Activated naive CD8-positive, alpha-beta T cell treated with anti-CD3 and anti-CD28 coated beads for 36 hours (primary cell): ENCODE data around the gene LPP. TPM values are rescaled to one million over a fixed set of nuclear protein-coding genes. Genes with fewer than 3 reads are reported as not detected.

Experiments used
- DNase-seq: peaks from one replicate; pipeline ENCODE4 v3.0.0; 2021
- H3K27ac Mint-ChIP-seq: one replicate; pipeline ENCODE4 v1.8.0; 2022; ENCODE audit warnings: mild to moderate bottlenecking, moderate library complexity, mixed read lengths
- H3K27me3 Mint-ChIP-seq: one replicate; pipeline ENCODE4 v1.8.0; 2022; ENCODE audit warnings: mild to moderate bottlenecking, mixed read lengths
- H3K36me3 Mint-ChIP-seq: one replicate; pipeline ENCODE4 v1.8.0; 2021; ENCODE audit warnings: mild to moderate bottlenecking, mixed read lengths
- H3K4me1 Mint-ChIP-seq: one replicate; pipeline ENCODE4 v1.8.0; 2021; ENCODE audit warnings: mixed read lengths
- H3K4me3 Mint-ChIP-seq: one replicate; pipeline ENCODE4 v1.8.0; 2022; ENCODE audit warnings: mild to moderate bottlenecking, moderate library complexity, mixed read lengths
- H3K9me3 Mint-ChIP-seq: one replicate; pipeline ENCODE4 v1.8.0; 2022; ENCODE audit warnings: mixed read lengths
- total RNA-seq, 2 experiments: library from RNA; stranded (reverse); gene quantifications; one replicate each; pipeline ENCODE4 v1.2.3, GENCODE V29; 2021

The LPP gene
- total RNA-seq, 2 experiments from 2014 or later: 15.0 to 15.3 TPM

GRCh38 chr3:188526057-188526456 is 372.1 kb downstream of the LPP start:
- H3K9me3 Mint-ChIP-seq: no peaks in the 10 kb centered on the region
- no peak overlapping the region for H3K4me3 Mint-ChIP-seq
- H3K4me1 Mint-ChIP-seq: peaks cover 3% of the 10 kb centered on the region
- H3K36me3 Mint-ChIP-seq: peaks cover 26% of the 10 kb centered on the region
- no peaks in the 10 kb centered on the region for H3K27me3 Mint-ChIP-seq
- no peak for DNase-seq
- H3K27ac Mint-ChIP-seq: no peak overlapping the region

- H3K27me3 Mint-ChIP-seq: no peaks in the 10 kb centered on the region
- H3K36me3 Mint-ChIP-seq: peaks cover 26% of the 10 kb centered on the region
- H3K9me3 Mint-ChIP-seq: no peaks in the 10 kb centered on the region
- no peak for DNase-seq
- no peak overlapping the region for H3K4me3 Mint-ChIP-seq
- no peak overlapping the region for H3K27ac Mint-ChIP-seq
- H3K4me1 Mint-ChIP-seq: peaks cover 7% of the 10 kb centered on the region
These were observed 373.4 kb downstream of the LPP start for GRCh38 chr3:188527389-188527788.

DNA sequence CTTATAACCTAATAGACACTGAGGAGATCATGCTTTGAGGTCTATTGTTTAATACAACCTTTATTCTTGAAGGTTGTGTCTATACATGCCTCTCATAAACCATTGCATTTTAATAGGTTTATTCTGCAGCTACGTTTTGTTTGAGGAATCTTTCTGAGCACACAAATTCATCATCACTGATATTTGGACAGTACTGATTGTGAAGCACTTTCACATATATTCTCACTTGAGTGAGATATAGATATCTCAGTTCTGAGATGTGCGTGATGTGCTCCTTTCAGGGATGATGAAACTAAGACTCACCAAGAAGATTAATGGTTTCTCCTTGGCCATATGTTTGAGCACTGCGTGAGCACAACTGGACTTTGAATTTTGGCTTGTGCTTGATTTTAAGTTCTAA is 374.4 kb downstream of the LPP start:
- peaks cover 26% of the 10 kb centered on the region for H3K36me3 Mint-ChIP-seq
- peaks cover 10% of the 10 kb centered on the region for H3K4me1 Mint-ChIP-seq
- H3K9me3 Mint-ChIP-seq: no peaks in the 10 kb centered on the region
- H3K4me3 Mint-ChIP-seq: no peak overlapping the region
- DNase-seq: no peak
- H3K27me3 Mint-ChIP-seq: no peaks in the 10 kb centered on the region
- no peak overlapping the region for H3K27ac Mint-ChIP-seq

GRCh38 chr3:188529228-188529627 is 375.3 kb downstream of the LPP start:
- H3K4me3 Mint-ChIP-seq: no peak overlapping the region
- DNase-seq: no peak
- peaks cover 26% of the 10 kb centered on the region for H3K36me3 Mint-ChIP-seq
- H3K9me3 Mint-ChIP-seq: no peaks in the 10 kb centered on the region
- H3K27me3 Mint-ChIP-seq: no peaks in the 10 kb centered on the region
- no peak overlapping the region for H3K27ac Mint-ChIP-seq
- peaks cover 10% of the 10 kb centered on the region for H3K4me1 Mint-ChIP-seq

- Mint-ChIP-seq H3K4me1 (peaks cover 10% of the 10 kb centered on the region), H3K4me3 (no peak overlapping the region), H3K27ac (no peak overlapping the region), H3K9me3 (no peaks in the 10 kb centered on the region), H3K27me3 (no peaks in the 10 kb centered on the region), H3K36me3 (peaks cover 21% of the 10 kb centered on the region)
- DNase-seq: no peak
These were observed 376.3 kb downstream of the LPP start for GRCh38 chr3:188530226-188530625.

DNA sequence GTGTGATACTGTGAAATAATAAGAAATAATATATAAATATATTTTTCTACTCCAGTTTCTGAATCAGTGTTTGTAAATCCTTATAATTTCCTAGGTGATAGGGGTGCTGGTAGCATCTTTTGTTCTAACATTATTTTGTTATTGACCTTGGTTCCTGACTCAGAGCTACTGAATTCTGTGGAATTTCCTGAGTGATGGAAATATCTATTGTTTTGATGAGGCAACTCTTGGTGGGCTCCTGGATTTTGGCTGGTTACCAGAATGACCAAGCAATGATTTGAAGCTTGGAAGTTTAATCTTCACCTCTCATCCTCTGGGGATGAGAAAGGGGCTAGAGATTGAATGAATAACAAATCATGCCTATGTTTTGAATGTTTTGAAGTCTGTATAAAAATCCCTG is 377.3 kb downstream of the LPP start:
- H3K4me1 Mint-ChIP-seq: peaks cover 10% of the 10 kb centered on the region
- H3K27me3 Mint-ChIP-seq: no peaks in the 10 kb centered on the region
- DNase-seq: no peak
- H3K4me3 Mint-ChIP-seq: no peak overlapping the region
- H3K36me3 Mint-ChIP-seq: peaks cover 14% of the 10 kb centered on the region
- no peaks in the 10 kb centered on the region for H3K9me3 Mint-ChIP-seq
- H3K27ac Mint-ChIP-seq: no peak overlapping the region

DNA sequence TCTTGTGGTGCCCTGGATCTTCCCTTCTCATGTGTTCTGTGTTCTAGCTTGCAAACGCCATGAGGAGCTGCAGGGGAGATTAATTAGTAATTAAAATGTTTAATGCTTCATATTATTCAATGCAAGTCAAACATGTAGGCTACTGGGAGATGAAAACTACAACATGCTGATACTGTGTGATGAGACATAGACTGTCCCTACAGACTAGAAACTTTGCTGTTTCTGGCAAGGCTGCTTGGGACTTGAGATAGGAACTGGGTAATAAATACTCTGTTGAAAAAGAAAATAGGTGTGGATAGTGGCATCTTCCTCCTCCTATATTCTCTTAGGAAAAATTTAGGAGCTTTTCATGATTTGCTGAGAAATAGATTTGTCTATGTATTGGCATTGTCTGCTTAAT is 379.2 kb downstream of the LPP start:
- Mint-ChIP-seq H3K27me3 (no peaks in the 10 kb centered on the region), H3K4me1 (peaks cover 12% of the 10 kb centered on the region), H3K4me3 (no peak overlapping the region), H3K9me3 (no peaks in the 10 kb centered on the region), H3K27ac (no peak overlapping the region), H3K36me3 (peaks cover 10% of the 10 kb centered on the region)
- no peak for DNase-seq

DNA sequence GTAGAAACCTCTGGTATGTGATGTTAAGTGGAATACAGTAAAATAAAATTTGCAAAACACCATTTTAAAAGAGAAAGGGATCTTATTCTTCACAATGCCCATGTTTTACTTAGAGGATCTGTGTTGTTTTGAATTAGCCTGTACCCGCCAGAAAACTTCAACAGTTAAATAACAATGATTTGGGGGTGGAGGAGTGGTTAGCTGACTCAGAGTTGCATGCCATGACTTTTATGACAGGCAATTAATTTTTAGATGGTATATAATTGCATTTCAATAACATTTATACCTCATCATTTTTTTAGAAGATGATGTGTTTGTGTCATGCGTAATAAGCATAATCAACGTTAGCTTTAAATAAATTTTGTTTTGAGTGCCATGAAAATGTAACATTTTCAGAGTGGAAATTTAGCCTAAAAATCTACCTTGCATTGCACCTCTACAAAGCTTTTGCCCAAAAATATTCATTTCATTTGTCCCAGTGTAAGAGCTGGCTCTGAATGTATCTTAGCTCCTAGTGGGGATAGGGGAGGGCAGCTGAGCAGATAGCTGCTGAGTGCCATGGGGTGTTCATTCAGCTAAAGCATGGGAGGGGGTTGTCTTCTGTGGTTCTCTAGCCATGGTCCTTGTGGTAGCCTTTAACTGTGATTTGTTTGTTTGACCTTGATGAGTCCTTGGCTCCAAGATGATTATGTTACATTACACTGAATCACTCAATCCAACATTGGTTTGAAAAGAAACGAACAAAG is 379.8 kb downstream of the LPP start:
- Mint-ChIP-seq H3K27ac (no peak overlapping the region), H3K9me3 (no peaks in the 10 kb centered on the region), H3K36me3 (peaks cover 10% of the 10 kb centered on the region), H3K4me1 (peaks cover 12% of the 10 kb centered on the region), H3K27me3 (no peaks in the 10 kb centered on the region), H3K4me3 (no peak overlapping the region)
- no peak for DNase-seq

- H3K9me3 Mint-ChIP-seq: no peaks in the 10 kb centered on the region
- no peak overlapping the region for H3K27ac Mint-ChIP-seq
- no peaks in the 10 kb centered on the region for H3K27me3 Mint-ChIP-seq
- no peak for DNase-seq
- H3K4me3 Mint-ChIP-seq: no peak overlapping the region
- H3K4me1 Mint-ChIP-seq: peaks cover 12% of the 10 kb centered on the region
- H3K36me3 Mint-ChIP-seq: peaks cover 7% of the 10 kb centered on the region
These were observed 380.7 kb downstream of the LPP start for GRCh38 chr3:188534633-188535032.

DNA sequence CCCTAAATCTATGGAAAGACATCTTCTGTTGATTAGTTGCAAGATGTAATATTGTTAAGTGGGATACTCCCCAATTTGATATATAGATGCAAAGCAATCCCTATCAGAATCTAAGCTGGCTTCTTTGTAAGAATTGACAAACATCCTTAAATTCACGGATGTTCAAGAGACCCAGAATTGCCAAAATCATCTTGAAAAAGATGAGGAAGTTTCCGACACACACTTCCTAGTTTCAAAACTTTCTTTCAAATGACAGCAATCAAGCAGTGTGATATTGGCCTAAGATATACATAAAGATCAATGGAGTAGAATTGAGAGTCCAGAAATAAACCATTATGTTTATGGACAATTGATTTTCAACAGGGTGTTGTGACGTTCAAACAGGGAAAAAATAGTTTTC is 383.6 kb downstream of the LPP start:
- Mint-ChIP-seq H3K4me3 (no peak overlapping the region), H3K9me3 (no peaks in the 10 kb centered on the region), H3K27me3 (no peaks in the 10 kb centered on the region), H3K36me3 (peaks cover 3% of the 10 kb centered on the region), H3K27ac (no peak overlapping the region), H3K4me1 (peaks cover 6% of the 10 kb centered on the region)
- no peak for DNase-seq

- H3K4me3 Mint-ChIP-seq: no peak overlapping the region
- peaks cover 3% of the 10 kb centered on the region for H3K4me1 Mint-ChIP-seq
- H3K27ac Mint-ChIP-seq: no peak overlapping the region
- H3K27me3 Mint-ChIP-seq: no peaks in the 10 kb centered on the region
- DNase-seq: no peak
- no peaks in the 10 kb centered on the region for H3K9me3 Mint-ChIP-seq
- H3K36me3 Mint-ChIP-seq: peaks cover 3% of the 10 kb centered on the region
These were observed 385.1 kb downstream of the LPP start for GRCh38 chr3:188539037-188539436.

- Mint-ChIP-seq H3K9me3 (no peaks in the 10 kb centered on the region), H3K36me3 (peaks cover 3% of the 10 kb centered on the region), H3K27ac (no peak overlapping the region), H3K27me3 (no peaks in the 10 kb centered on the region), H3K4me1 (peaks cover 3% of the 10 kb centered on the region), H3K4me3 (no peak overlapping the region)
- DNase-seq: no peak
These were observed 385.8 kb downstream of the LPP start for GRCh38 chr3:188539631-188540194.

GRCh38 chr3:188542196-188542595 is 388.2 kb downstream of the LPP start:
- H3K27me3 Mint-ChIP-seq: no peaks in the 10 kb centered on the region
- H3K4me1 Mint-ChIP-seq: peaks cover under 1% of the 10 kb centered on the region
- H3K27ac Mint-ChIP-seq: no peak overlapping the region
- no peaks in the 10 kb centered on the region for H3K9me3 Mint-ChIP-seq
- no peak overlapping the region for H3K4me3 Mint-ChIP-seq
- no peak for DNase-seq
- H3K36me3 Mint-ChIP-seq: peaks cover under 1% of the 10 kb centered on the region

- Mint-ChIP-seq H3K27me3 (no peaks in the 10 kb centered on the region), H3K27ac (no peak overlapping the region), H3K36me3 (peaks cover 4% of the 10 kb centered on the region), H3K4me3 (no peak overlapping the region), H3K4me1 (no peaks in the 10 kb centered on the region), H3K9me3 (no peaks in the 10 kb centered on the region)
- no peak for DNase-seq
These were observed 390.1 kb downstream of the LPP start for GRCh38 chr3:188544012-188544411.

- no peaks in the 10 kb centered on the region for H3K9me3 Mint-ChIP-seq
- H3K4me3 Mint-ChIP-seq: no peak overlapping the region
- no peak for DNase-seq
- no peaks in the 10 kb centered on the region for H3K4me1 Mint-ChIP-seq
- no peak overlapping the region for H3K27ac Mint-ChIP-seq
- H3K27me3 Mint-ChIP-seq: no peaks in the 10 kb centered on the region
- H3K36me3 Mint-ChIP-seq: peaks cover 4% of the 10 kb centered on the region
These were observed 393.1 kb downstream of the LPP start for GRCh38 chr3:188546835-188547670.
